Activated CD8-positive, alpha-beta memory T cell treated with anti-CD3 and anti-CD28 coated beads for 4 hours (primary cell): ENCODE results near the gene TVP23C.
"Not testable (repeated sequence)": the region's sequence is repeated elsewhere in the genome, so short reads cannot be mapped to it uniquely, and the experiment has no call there.

Experiments used
- DNase-seq, 2 donors: peaks; one replicate each; pipeline ENCODE4 v3.0.0-alpha.2; 2020; ENCODE audit warnings: low read depth in 2 of 2

TVP23C gene

GRCh38 chr17:15563375-15563857 is at the start of gene TVP23C:
Gene TVP23C, minus strand, starts transcription at chr17:15563483. Its CDS starts 35 bp downstream, at chr17:15563448.
- peak; percentile 24 to 48 for DNase-seq

GRCh38 chr17:15592960-15593359 is 29.7 kb upstream of the TVP23C start:
- not testable (repeated sequence) for DNase-seq

GRCh38 chr17:15591986-15592385 is 28.7 kb upstream of the TVP23C start:
- DNase-seq = not testable (repeated sequence)

DNA sequence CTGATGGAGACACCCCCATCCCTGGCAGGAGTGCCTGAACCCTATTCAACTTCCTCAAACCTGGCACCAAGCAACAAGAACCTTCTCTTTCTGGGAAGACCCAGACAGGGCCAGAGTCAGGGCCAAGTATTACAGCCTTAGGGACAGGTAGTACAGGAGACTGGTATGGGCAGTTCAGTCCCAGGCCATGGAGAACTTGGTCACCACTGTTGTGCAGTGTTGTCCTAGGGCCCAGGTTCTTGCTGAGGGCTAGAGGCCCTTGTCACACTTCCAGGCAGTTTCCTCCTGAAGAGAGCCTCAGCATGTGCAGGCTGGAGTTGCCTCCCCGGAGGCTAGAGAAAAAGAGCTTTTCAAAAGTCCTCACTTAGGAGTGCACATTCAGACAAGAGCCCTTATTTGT is 27.6 kb upstream of the TVP23C start:
- DNase-seq = not testable (repeated sequence)

GRCh38 chr17:15589544-15590536 is 26.6 kb upstream of the TVP23C start:
- DNase-seq = peak in 1 of 2 donors; percentile 2

DNA sequence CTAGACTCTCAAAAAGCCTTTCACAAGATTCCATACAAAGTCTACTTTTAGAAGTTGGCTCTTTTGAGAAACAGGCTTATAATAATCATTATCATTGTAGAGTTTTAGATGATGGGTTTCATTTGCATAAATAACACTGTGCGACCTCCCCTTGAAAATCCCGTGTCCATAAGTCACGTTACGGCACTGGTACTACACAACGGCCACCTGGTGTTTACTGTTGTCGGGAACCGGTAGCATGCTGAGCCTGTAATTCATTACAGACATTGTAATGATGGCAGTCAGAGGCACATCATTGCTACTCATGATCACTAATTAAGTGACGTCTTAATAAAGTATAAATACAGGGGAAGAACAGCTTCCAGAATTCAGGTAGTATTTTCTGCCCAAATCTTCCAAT is 24.7 kb upstream of the TVP23C start:
- not testable (repeated sequence) for DNase-seq

- not testable (repeated sequence) for DNase-seq
These were observed 20.0 kb upstream of the TVP23C start for GRCh38 chr17:15583313-15583712.

- not testable (repeated sequence) for DNase-seq
These were observed 18.2 kb upstream of the TVP23C start for GRCh38 chr17:15581462-15581861.

- DNase-seq = not testable (repeated sequence)
These were observed 13.6 kb upstream of the TVP23C start for GRCh38 chr17:15576848-15577247.

DNA sequence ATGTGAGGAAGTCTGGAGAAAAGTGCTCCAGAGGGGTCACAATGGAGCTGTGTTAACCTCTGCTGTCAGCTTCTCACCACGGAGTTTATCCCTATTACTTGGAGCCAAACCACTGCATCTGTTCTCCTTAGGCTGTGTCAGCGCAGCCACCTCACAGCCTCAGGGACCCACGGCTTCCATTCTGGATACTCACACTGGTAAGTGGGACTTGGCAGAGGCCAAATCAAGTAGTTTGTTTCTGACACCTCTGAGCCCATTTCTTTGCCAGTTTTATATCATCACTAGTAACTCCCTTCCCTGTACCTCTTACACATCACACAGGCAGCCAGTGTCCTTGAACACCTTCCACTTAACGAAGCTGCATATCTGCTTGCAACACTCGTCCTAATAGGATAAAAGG is 11.4 kb upstream of the TVP23C start:
- DNase-seq = not testable (repeated sequence)

DNA sequence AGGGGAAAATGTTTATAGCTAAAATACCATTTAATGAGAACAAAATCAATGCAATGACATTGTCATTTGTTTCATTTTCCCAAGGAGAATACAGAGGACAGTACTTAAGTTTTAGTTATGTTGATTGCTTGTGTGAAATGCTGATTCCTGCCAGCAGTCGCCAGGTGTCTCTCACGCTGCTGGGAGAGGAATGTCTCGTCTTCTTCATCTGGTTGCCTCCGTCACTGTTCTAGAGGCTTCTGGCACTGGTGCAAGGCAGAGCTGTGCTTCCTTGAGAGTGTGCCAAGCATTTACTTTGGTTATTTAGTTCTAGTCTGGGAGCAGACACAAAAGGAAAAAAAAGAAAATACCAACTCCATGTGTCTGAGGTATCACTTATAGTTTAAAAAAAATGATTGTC is 10.6 kb upstream of the TVP23C start:
- not testable (repeated sequence) for DNase-seq

DNA sequence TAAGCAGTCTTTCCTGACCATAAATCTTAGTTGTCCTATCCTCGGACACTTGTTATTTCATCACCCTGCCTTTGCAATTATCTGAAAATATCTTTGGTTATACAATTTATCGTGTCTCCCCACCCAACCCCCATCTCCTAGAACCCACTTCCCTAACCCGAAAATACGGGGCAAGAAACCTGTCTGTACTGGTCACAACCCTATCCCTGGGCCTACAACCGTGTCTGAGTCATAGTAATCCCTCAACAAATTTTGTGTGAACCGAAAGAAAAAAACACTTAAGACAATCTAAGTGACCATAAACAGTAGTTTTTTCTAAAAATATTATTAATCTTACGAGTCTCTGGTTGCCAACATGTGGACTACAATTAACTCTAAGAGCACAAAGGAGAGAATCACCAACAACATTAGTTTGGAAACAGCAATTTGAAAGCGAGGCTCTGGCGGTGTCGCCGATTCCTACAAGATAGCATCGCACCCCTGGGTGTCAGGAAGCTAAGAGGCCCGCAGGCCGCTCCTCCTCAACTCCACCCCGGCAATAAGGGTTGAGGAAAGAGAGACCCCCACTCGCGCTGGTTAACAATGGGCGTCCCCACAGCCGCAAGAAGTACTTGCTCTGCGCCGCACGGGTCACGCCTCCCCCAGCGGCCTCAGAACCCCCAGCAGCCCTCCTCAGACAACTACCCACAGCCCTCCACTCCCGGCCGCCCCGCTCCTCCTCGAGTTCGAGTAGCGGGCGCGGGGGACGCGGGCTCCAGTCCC is 489 bp downstream of the TVP23C start:
- DNase-seq = not testable (repeated sequence)

DNA sequence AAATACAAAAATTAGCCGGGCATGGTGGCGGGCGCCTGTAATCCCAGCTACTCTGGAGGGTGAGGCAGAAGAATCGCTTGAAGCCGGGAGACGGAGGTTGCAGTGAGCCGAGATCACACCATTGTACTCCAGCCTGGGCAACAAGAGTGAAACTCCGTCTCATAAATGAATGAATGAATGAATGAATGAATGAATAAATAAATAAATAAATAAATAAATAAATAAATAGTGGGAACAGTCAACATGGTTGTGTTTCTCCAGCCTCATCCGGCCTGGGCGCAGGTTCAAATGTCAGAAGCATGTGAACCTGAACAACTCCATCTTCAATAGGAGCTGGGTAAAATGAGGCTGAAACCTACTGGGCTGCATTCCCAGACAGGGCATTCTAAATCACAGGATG is 1.8 kb downstream of the TVP23C start:
- DNase-seq = not testable (repeated sequence)

GRCh38 chr17:15558403-15559105 is 4.7 kb downstream of the TVP23C start:
- DNase-seq = not testable (repeated sequence)

GRCh38 chr17:15557334-15557832 is 5.9 kb downstream of the TVP23C start:
- DNase-seq = not testable (repeated sequence)

GRCh38 chr17:15552932-15553331 is 10.4 kb downstream of the TVP23C start:
- DNase-seq = not testable (repeated sequence)

- not testable (repeated sequence) for DNase-seq
These were observed 13.7 kb downstream of the TVP23C start for GRCh38 chr17:15549552-15549951.

DNA sequence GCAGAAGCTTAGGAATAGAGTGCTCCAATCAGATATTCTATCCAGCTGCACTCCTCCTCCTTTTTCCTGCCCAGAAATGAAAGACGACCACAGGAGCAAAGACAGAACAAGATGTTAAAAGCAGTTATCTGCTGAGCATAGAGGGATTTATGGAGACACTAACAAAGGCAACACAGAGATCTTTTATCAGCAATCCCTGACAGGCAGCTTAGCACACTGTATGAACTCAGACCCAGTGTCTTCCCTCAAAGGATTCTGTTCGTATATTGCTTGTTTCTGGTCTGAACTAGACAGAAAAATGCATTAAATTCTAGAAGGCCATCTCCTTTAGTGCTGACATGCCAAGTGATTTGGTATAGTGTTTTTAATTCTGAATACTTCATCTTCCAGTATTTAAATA is 16.7 kb downstream of the TVP23C start:
- DNase-seq = not testable (repeated sequence)

DNA sequence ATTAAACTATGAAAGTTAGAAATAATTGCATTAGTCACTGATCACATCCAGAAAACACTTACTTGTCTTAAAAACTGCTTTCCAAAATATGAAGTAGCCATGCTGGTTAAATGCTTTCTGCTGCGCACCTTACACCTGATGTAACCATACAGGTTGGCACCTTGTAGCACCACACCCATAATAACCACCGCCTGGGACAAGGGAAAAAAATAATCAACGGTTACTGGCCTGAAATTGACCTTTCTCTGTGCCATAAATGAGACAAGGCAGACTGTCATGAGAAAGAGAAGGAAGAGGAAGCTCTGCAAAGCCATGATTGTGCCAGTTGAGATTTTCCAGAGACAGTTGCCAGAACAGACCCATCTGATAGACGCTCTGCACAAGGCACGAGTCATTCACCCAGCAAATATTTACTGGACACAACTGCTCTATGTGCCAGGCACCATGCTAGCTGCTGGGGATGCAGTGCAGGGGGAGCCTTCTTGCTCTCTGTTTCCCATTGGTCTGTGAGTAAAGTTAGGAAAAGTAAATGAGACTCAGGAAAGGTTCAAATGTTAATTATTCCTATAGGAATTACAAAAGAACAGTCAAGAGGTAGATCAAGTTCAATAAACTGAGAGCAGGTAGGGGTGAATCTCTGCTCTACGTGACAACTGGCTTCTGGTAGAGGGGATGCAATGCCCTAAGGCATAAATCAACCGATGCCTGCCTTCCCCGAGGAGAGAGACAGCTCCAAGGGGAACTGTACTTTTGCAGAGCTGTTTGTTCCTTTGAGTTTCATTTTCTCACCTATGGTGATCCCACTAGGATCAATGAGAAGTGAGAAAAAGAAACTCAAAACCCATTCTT is 22.7 kb downstream of the TVP23C start:
- DNase-seq = not testable (repeated sequence)

DNA sequence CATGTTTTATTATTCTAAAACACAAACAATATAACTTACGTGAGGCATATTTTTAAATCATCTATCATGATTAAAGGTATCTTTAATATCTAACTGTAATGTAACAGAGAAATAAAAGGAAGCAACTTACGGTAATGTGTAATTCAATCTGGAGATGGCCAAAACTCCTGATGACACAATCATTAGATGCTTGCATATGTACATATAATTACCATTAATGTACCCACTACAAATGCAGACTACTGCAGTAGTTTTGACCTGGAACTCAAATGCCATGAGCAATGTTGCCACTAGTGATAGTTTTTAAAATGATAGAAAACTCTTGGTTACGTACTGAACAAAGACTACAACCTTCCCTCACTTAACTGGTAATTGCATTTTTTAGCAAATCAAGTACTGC is 30.2 kb downstream of the TVP23C start:
- DNase-seq = not testable (repeated sequence)
